Suprapubic skin (tissue), 4 donors: ENCODE measurements around the gene FRMD3. TPM values are rescaled to one million over a fixed set of nuclear protein-coding genes. Genes with fewer than 3 reads are reported as not detected.

ENCODE experiments used
- DNase-seq, 2 donors: peaks; one replicate each; pipeline ENCODE4 v3.0.0-alpha.2; 2019; ENCODE audit warnings: low spot score in 2 of 2
- H3K27ac ChIP-seq: fragments of 200-600 bp; sonication (generic); one replicate; pipeline ENCODE4 v1.5.1; 2019
- H3K27me3 ChIP-seq: fragments of 200-600 bp; sonication (generic); one replicate; pipeline ENCODE4 v1.5.1; 2019
- H3K36me3 ChIP-seq: fragments of 200-600 bp; sonication (generic); one replicate; pipeline ENCODE4 v1.5.1; 2019
- H3K4me1 ChIP-seq: fragments of 200-600 bp; sonication (generic); one replicate; pipeline ENCODE4 v1.5.1; 2019
- H3K4me3 ChIP-seq: fragments of 200-600 bp; sonication (generic); one replicate; pipeline ENCODE4 v1.5.1; 2019; ENCODE audit warnings: mild to moderate bottlenecking
- H3K9me3 ChIP-seq: fragments of 200-600 bp; sonication (generic); one replicate; pipeline ENCODE4 v1.5.1; 2019
- EP300 ChIP-seq: sonication (generic); formaldehyde crosslinking; IDR thresholded peaks from one replicate; pipeline ENCODE4 v1.6.1; 2017; ENCODE audit warnings: antibody characterized with exemption
- POLR2A ChIP-seq, 2 donors: fragments of 450-650 bp; IDR thresholded peaks; one replicate each; pipeline ENCODE4 v1.6.1; 2017; ENCODE audit warnings: antibody characterized with exemption in 2 of 2, mild to moderate bottlenecking in 2 of 2, moderate library complexity in 2 of 2
- POLR2AphosphoS5 ChIP-seq, 3 donors: sonication (generic); formaldehyde crosslinking; IDR thresholded peaks; one replicate each; pipeline ENCODE4 v1.6.1; 2017; ENCODE audit warnings: antibody characterized with exemption in 3 of 3
- WGBS: methylation state at CpG from one replicate; pipeline ENCODE4 v1.1.5; 2018; 5-methylcytosine and 5-hydroxymethylcytosine counted together
- total RNA-seq, 4 donors: library from RNA; depleted of rRNA; stranded (reverse); fragments of >200 nt; gene quantifications; one replicate each; pipeline ENCODE4 v1.1.0, GENCODE V29; 2016
- TF ChIP-seq, protein P1 (sequence below), 2 donors: fragments of 200-600 bp in 1 of 2; fragments of 450-650 bp in 1 of 2; sonication (generic) in 1 of 2; IDR thresholded peaks; one replicate each; pipeline ENCODE4 v1.5.1; 2016 to 2019; ENCODE audit warnings: antibody characterized with exemption in 2 of 2, mild to moderate bottlenecking in 1 of 2, moderate library complexity in 1 of 2

Gene FRMD3
- total RNA-seq, 4 donors from 2014 or later, result 2.8 to 7.0 (median 5.2) TPM

DNA sequence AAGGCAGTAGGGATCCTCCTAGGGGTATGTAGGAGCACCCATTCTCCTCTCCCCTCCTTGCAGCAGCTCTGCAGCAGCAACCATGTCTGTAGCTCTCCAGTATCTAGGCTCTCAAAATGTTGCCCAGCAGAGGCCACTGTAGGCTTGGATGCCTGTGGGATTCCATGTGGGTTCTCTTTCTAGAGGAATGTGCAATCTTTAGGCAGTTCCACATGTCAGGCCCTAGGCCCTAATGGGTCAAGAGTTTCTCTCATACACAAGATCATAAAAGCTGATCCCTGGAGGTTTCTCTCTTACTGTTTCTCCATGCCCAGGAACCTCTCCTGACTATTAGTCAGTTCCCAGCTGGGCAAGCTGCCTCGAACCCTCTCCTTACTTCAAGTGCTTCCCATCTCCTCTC is 215.8 kb downstream of the FRMD3 start:
- no peak for DNase-seq
- H3K27me3 ChIP-seq, result no peaks in the 10 kb centered on the region
- no peak for TF ChIP-seq POLR2A (IDR thresholded peaks at IDR 0.05)
- TF ChIP-seq, protein P1, sequence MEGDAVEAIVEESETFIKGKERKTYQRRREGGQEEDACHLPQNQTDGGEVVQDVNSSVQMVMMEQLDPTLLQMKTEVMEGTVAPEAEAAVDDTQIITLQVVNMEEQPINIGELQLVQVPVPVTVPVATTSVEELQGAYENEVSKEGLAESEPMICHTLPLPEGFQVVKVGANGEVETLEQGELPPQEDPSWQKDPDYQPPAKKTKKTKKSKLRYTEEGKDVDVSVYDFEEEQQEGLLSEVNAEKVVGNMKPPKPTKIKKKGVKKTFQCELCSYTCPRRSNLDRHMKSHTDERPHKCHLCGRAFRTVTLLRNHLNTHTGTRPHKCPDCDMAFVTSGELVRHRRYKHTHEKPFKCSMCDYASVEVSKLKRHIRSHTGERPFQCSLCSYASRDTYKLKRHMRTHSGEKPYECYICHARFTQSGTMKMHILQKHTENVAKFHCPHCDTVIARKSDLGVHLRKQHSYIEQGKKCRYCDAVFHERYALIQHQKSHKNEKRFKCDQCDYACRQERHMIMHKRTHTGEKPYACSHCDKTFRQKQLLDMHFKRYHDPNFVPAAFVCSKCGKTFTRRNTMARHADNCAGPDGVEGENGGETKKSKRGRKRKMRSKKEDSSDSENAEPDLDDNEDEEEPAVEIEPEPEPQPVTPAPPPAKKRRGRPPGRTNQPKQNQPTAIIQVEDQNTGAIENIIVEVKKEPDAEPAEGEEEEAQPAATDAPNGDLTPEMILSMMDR (IDR thresholded peaks at IDR 0.05), result no peak
- TF ChIP-seq EP300, result no peak
- no peak for TF ChIP-seq POLR2AphosphoS5 (IDR thresholded peaks at IDR 0.05)
- no peaks in the 10 kb centered on the region for H3K36me3 ChIP-seq
- H3K27ac ChIP-seq, result no peak overlapping the region
- WGBS, result 89% methylated on average over 1 of the region's 1 CpG
- no peak overlapping the region for H3K4me3 ChIP-seq
- H3K9me3 ChIP-seq, result no peaks in the 10 kb centered on the region
- peaks cover 7% of the 10 kb centered on the region for H3K4me1 ChIP-seq

DNA sequence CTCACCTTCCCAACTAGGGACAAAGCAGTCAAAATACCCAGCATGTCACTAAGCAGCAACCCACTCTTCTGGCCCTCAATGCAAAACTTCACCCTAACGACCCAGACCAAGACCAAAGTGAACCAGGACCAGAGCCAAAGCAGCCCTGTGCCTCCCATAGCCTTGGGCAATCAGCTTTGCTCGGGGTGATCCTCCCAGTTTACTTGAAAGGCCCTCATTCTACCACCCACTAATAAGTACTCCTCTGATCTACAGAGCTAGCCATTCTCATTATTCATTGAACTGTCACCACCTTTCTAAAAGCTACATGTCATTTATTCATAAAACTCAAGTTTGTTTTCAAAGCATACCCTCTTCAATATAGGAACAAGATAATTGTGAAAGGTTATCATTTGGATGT is 221.0 kb downstream of the FRMD3 start:
- no peak for DNase-seq
- Histone ChIP-seq H3K4me3 (no peak overlapping the region), H3K27me3 (no peaks in the 10 kb centered on the region), H3K27ac (no peak overlapping the region), H3K9me3 (no peaks in the 10 kb centered on the region), H3K36me3 (no peaks in the 10 kb centered on the region), H3K4me1 (peaks cover 6% of the 10 kb centered on the region)
- 52% methylated on average over 2 of the region's 2 CpGs for WGBS
- TF ChIP-seq, protein P1 (IDR thresholded peaks at IDR 0.05), result no peak
- TF ChIP-seq POLR2AphosphoS5 (IDR thresholded peaks at IDR 0.05) (no peak), POLR2A (IDR thresholded peaks at IDR 0.05) (no peak), EP300 (no peak)

DNA sequence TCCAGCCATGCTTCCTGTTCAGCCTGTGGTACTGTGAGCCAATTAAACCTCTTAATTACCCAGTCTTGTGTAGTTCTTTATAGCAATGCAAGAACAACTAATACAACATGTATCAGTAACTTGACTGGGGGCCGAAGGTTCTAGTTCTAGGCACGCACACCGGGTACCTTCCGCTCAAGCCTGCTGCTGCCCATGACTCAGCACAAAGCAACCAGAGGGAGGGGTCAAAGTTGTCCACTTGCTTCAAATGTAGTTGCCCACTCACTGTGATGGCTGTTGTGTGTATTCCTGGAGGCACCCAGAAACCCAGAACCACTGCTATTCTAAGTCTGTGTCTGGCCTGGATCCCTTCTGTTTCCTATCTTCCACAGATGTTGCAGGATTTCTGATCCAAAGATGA is 222.6 kb downstream of the FRMD3 start:
- TF ChIP-seq POLR2A (IDR thresholded peaks at IDR 0.05) (no peak), EP300 (no peak), POLR2AphosphoS5 (IDR thresholded peaks at IDR 0.05) (no peak)
- TF ChIP-seq, protein P1 (IDR thresholded peaks at IDR 0.05), result no peak
- WGBS, result 92% methylated on average over 4 of the region's 4 CpGs

DNA sequence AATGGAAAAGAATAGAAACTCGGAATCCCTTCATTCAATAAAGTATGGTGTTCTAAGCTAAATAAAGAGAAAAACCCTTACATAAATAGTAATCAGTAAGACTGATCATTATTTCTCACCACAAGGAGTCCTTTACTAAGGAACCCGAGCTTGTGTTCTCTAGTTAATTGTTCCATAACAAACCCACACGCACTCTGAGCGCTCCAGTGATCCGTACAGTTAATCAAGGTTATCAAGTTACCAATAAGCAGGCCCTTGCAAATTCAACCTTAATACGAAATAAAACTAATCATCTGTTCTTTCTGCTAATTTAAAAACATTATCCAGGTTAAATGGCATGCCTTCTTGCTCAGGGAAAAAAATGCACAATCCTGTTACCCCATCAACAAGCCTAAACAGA is 224.4 kb downstream of the FRMD3 start:
- TF ChIP-seq, protein P1 (IDR thresholded peaks at IDR 0.05), result no peak
- TF ChIP-seq POLR2AphosphoS5 (IDR thresholded peaks at IDR 0.05), result no peak
- TF ChIP-seq EP300, result no peak
- TF ChIP-seq POLR2A (IDR thresholded peaks at IDR 0.05), result no peak
- no peak overlapping the region for H3K27ac ChIP-seq
- no peak for DNase-seq
- H3K4me1 ChIP-seq, result peaks cover 6% of the 10 kb centered on the region
- no peak overlapping the region for H3K4me3 ChIP-seq
- WGBS, result 89% methylated on average over 6 of the region's 6 CpGs
- H3K27me3 ChIP-seq, result no peaks in the 10 kb centered on the region
- H3K9me3 ChIP-seq, result no peaks in the 10 kb centered on the region
- H3K36me3 ChIP-seq, result no peaks in the 10 kb centered on the region

More for the DNA sequence above, 222.6 kb downstream of the FRMD3 start:
- Histone ChIP-seq H3K27ac (no peak overlapping the region), H3K27me3 (no peaks in the 10 kb centered on the region), H3K36me3 (no peaks in the 10 kb centered on the region), H3K4me3 (no peak overlapping the region), H3K4me1 (peaks cover 6% of the 10 kb centered on the region), H3K9me3 (no peaks in the 10 kb centered on the region)
- DNase-seq, result no peak

DNA sequence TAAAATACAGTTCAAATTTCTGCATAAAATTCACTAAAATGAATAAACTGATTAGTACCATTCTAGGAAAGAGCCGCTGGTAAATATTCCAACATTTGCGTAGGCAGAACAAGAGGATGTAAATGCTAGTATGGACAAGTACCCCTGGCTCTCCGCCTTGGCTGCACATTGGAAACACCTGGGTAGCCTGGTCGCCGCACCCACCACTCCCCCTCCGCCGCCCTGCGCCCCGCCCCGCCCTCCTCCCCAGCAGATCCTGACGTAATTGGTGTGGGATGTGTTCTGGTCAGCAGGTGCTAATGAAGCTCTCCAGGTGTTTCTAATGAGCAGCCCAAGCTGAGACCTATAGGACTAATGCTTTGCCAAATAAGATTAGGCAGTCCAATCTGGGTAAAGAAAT is 225.7 kb downstream of the FRMD3 start:
- Histone ChIP-seq H3K4me1 (peaks cover 6% of the 10 kb centered on the region), H3K9me3 (no peaks in the 10 kb centered on the region), H3K36me3 (no peaks in the 10 kb centered on the region), H3K27me3 (no peaks in the 10 kb centered on the region), H3K4me3 (no peak overlapping the region), H3K27ac (no peak overlapping the region)
- TF ChIP-seq POLR2AphosphoS5 (IDR thresholded peaks at IDR 0.05), result no peak
- TF ChIP-seq, protein P1 (IDR thresholded peaks at IDR 0.05), result no peak
- no peak for TF ChIP-seq POLR2A (IDR thresholded peaks at IDR 0.05)
- TF ChIP-seq EP300, result no peak
- WGBS, result 53% methylated on average over 11 of the region's 11 CpGs
- no peak for DNase-seq
